NT2/D1 (cell line): Measurements from ENCODE around the gene CYSRT1.

Source experiments
- DNase-seq: peaks from one replicate; pipeline ENCODE4 v3.0.0-alpha.2; 2011; ENCODE audit warnings: low read depth, low spot score
- H3K27me3 ChIP-seq: 2 replicates; pipeline ENCODE4 v1.6.0; 2011; ENCODE audit warnings: mild to moderate bottlenecking; ENCODE audit not compliant: insufficient read length, insufficient read depth
- H3K36me3 ChIP-seq: 2 replicates; pipeline ENCODE4 v1.6.1; 2011; ENCODE audit warnings: mild to moderate bottlenecking, low read length, mixed read lengths; ENCODE audit not compliant: insufficient read depth, insufficient read length
- H3K4me1 ChIP-seq: 2 replicates; pipeline ENCODE4 v1.5.1; 2011; ENCODE audit not compliant: insufficient read depth, insufficient read length
- H3K4me3 ChIP-seq: 2 replicates; pipeline ENCODE4 v1.5.1; 2011; ENCODE audit warnings: low read depth; ENCODE audit not compliant: insufficient read length
- H3K9ac ChIP-seq: 2 replicates; pipeline ENCODE4 v1.6.0; 2011; ENCODE audit warnings: low read depth; ENCODE audit not compliant: insufficient read length
- H3K9me3 ChIP-seq: 2 replicates; pipeline ENCODE4 v1.5.1; 2011; ENCODE audit warnings: mild to moderate bottlenecking, low read length; ENCODE audit not compliant: insufficient read depth
- SUZ12 ChIP-seq: IDR thresholded peaks from 2 replicates; pipeline ENCODE4 v1.6.1; 2011; ENCODE audit not compliant: insufficient read length, insufficient read depth; ENCODE audit errors: extremely low read depth
- YY1 ChIP-seq: IDR thresholded peaks from 2 replicates; pipeline ENCODE4 v1.6.1; 2011; ENCODE audit not compliant: insufficient read length, insufficient read depth
- ZNF274 ChIP-seq: IDR thresholded peaks from 2 replicates; pipeline ENCODE4 v1.6.1; 2011; ENCODE audit warnings: mild to moderate bottlenecking, low read depth, low read length

CYSRT1 gene

GRCh38 chr9:137251490-137252268 is 26.7 kb downstream of the CYSRT1 start:
- TF ChIP-seq SUZ12: no peak
- TF ChIP-seq ZNF274: no peak
- no peak for TF ChIP-seq YY1
- Histone ChIP-seq H3K27me3 (no peaks in the 10 kb centered on the region), H3K4me3 (no peak overlapping the region), H3K4me1 (peaks cover 42% of the 10 kb centered on the region), H3K36me3 (peaks cover 9% of the 10 kb centered on the region), H3K9ac (peak overlapping the region; percentile 57), H3K9me3 (no peaks in the 10 kb centered on the region)
- DNase-seq: no peak

GRCh38 chr9:137252555-137253506 is 27.9 kb downstream of the CYSRT1 start:
- Histone ChIP-seq H3K27me3 (no peaks in the 10 kb centered on the region), H3K9ac (peak overlapping the region; percentile 57), H3K4me1 (peaks cover 32% of the 10 kb centered on the region), H3K4me3 (no peak overlapping the region), H3K9me3 (no peaks in the 10 kb centered on the region), H3K36me3 (peaks cover 18% of the 10 kb centered on the region)
- TF ChIP-seq SUZ12 (no peak), YY1 (no peak), ZNF274 (no peak)
- DNase-seq: no peak

- no peaks in the 10 kb centered on the region for H3K27me3 ChIP-seq
- H3K4me3 ChIP-seq: peak overlapping the region; percentile 98
- DNase-seq: no peak
- peaks cover 29% of the 10 kb centered on the region for H3K36me3 ChIP-seq
- H3K9me3 ChIP-seq: no peaks in the 10 kb centered on the region
- TF ChIP-seq YY1 (no peak), SUZ12 (no peak), ZNF274 (no peak)
- peaks cover 31% of the 10 kb centered on the region for H3K4me1 ChIP-seq
- peak overlapping the region; percentile 99 for H3K9ac ChIP-seq
These were observed 29.0 kb downstream of the CYSRT1 start for GRCh38 chr9:137253717-137254623.

- Histone ChIP-seq H3K9ac (peak within 1 kb of the TSS; percentile 99), H3K36me3 (peaks cover 34% of the 10 kb centered on the region), H3K4me3 (peak within 1 kb of the TSS; percentile 98), H3K9me3 (no peaks in the 10 kb centered on the region), H3K27me3 (no peaks in the 10 kb centered on the region), H3K4me1 (peaks cover 31% of the 10 kb centered on the region)
- peak; percentile 67 for DNase-seq
- no peak for TF ChIP-seq ZNF274
- TF ChIP-seq YY1: no peak
- TF ChIP-seq SUZ12: no peak
These were observed 29.9 kb downstream of the CYSRT1 start, which contains the start of gene NELFB for GRCh38 chr9:137254624-137255447. NELFB (plus strand) TSS chr9:137255327.

- TF ChIP-seq SUZ12 (no peak), ZNF274 (no peak), YY1 (no peak)
These were observed 30.6 kb downstream of the CYSRT1 start for GRCh38 chr9:137255448-137256114.

More at GRCh38 chr9:137255448-137256114, 30.6 kb downstream of the CYSRT1 start:
- DNase-seq: no peak
- H3K27me3 ChIP-seq: no peaks in the 10 kb centered on the region
- peaks cover 28% of the 10 kb centered on the region for H3K4me1 ChIP-seq
- H3K36me3 ChIP-seq: peaks cover 34% of the 10 kb centered on the region
- no peaks in the 10 kb centered on the region for H3K9me3 ChIP-seq
- H3K9ac ChIP-seq: peak overlapping the region; percentile 99
- H3K4me3 ChIP-seq: peak overlapping the region; percentile 98
